Measurements from ENCODE around the gene LHFPL6. TPM values are rescaled to one million over a fixed set of nuclear protein-coding genes. Genes with fewer than 3 reads are reported as not detected.

The LHFPL6 gene
- total and polyA plus RNA-seq, 2 experiments from 2014 or later = 7.8 to 9.5 TPM

DNA sequence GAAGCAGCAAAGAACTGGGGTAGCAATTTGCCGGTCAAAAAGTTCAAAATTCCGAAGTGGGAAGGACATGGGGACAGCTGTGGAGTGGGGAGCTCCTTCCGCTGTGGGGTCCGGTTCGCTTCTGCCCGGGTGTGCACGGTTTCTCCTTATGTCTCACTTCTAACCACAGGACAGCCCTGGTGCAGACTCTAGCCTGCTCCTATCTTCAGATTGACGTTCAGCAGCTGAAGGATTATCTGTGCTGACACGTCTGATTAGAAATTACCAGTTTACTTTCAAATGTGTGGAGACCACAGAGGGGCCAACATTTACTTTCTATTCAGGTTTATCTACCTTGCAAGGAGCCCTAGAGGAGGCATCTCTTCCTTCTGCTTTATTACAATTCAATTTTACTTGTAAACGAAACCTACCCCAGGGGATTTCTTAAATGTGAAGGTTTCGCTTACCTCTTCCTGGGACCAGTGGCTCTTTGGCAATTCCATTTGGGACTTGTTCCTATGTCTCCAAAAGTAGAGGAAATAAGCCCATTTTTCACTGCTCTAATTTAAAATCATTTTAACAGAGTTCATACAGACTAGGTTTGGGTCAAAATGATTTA, 27.3 kb downstream of the LHFPL6 start:
- TF ChIP-seq, protein P1, sequence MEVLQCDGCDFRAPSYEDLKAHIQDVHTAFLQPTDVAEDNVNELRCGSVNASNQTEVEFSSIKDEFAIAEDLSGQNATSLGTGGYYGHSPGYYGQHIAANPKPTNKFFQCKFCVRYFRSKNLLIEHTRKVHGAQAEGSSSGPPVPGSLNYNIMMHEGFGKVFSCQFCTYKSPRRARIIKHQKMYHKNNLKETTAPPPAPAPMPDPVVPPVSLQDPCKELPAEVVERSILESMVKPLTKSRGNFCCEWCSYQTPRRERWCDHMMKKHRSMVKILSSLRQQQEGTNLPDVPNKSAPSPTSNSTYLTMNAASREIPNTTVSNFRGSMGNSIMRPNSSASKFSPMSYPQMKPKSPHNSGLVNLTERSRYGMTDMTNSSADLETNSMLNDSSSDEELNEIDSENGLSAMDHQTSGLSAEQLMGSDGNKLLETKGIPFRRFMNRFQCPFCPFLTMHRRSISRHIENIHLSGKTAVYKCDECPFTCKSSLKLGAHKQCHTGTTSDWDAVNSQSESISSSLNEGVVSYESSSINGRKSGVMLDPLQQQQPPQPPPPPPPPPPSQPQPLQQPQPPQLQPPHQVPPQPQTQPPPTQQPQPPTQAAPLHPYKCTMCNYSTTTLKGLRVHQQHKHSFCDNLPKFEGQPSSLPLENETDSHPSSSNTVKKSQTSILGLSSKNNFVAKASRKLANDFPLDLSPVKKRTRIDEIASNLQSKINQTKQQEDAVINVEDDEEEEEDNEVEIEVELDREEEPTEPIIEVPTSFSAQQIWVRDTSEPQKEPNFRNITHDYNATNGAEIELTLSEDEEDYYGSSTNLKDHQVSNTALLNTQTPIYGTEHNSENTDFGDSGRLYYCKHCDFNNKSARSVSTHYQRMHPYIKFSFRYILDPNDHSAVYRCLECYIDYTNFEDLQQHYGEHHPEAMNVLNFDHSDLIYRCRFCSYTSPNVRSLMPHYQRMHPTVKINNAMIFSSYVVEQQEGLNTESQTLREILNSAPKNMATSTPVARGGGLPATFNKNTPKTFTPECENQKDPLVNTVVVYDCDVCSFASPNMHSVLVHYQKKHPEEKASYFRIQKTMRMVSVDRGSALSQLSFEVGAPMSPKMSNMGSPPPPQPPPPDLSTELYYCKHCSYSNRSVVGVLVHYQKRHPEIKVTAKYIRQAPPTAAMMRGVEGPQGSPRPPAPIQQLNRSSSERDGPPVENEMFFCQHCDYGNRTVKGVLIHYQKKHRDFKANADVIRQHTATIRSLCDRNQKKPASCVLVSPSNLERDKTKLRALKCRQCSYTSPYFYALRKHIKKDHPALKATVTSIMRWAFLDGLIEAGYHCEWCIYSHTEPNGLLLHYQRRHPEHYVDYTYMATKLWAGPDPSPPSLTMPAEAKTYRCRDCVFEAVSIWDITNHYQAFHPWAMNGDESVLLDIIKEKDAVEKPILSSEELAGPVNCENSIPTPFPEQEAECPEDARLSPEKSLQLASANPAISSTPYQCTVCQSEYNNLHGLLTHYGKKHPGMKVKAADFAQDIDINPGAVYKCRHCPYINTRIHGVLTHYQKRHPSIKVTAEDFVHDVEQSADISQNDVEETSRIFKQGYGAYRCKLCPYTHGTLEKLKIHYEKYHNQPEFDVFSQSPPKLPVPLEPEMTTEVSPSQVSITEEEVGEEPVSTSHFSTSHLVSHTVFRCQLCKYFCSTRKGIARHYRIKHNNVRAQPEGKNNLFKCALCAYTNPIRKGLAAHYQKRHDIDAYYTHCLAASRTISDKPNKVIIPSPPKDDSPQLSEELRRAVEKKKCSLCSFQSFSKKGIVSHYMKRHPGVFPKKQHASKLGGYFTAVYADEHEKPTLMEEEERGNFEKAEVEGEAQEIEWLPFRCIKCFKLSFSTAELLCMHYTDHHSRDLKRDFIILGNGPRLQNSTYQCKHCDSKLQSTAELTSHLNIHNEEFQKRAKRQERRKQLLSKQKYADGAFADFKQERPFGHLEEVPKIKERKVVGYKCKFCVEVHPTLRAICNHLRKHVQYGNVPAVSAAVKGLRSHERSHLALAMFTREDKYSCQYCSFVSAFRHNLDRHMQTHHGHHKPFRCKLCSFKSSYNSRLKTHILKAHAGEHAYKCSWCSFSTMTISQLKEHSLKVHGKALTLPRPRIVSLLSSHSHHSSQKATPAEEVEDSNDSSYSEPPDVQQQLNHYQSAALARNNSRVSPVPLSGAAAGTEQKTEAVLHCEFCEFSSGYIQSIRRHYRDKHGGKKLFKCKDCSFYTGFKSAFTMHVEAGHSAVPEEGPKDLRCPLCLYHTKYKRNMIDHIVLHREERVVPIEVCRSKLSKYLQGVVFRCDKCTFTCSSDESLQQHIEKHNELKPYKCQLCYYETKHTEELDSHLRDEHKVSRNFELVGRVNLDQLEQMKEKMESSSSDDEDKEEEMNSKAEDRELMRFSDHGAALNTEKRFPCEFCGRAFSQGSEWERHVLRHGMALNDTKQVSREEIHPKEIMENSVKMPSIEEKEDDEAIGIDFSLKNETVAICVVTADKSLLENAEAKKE (CRISPR knock-in tag; IDR thresholded peaks at IDR 0.05) = no peak
- no peak for TF ChIP-seq EZH2phosphoT487 (IDR thresholded peaks at IDR 0.05; ENCODE audit: unreplicated experiment)
- no peak for TF ChIP-seq NANOG (IDR thresholded peaks at IDR 0.05; ENCODE audit: borderline replicate concordance)
- no peak for TF ChIP-seq JUNB (IDR thresholded peaks at IDR 0.05; ENCODE audit: unreplicated experiment)
- TF ChIP-seq, protein P2, sequence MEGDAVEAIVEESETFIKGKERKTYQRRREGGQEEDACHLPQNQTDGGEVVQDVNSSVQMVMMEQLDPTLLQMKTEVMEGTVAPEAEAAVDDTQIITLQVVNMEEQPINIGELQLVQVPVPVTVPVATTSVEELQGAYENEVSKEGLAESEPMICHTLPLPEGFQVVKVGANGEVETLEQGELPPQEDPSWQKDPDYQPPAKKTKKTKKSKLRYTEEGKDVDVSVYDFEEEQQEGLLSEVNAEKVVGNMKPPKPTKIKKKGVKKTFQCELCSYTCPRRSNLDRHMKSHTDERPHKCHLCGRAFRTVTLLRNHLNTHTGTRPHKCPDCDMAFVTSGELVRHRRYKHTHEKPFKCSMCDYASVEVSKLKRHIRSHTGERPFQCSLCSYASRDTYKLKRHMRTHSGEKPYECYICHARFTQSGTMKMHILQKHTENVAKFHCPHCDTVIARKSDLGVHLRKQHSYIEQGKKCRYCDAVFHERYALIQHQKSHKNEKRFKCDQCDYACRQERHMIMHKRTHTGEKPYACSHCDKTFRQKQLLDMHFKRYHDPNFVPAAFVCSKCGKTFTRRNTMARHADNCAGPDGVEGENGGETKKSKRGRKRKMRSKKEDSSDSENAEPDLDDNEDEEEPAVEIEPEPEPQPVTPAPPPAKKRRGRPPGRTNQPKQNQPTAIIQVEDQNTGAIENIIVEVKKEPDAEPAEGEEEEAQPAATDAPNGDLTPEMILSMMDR (conservative IDR thresholded peaks at IDR 0.05; ENCODE audit: low read depth in 2 of 2) = no peak
- no peak for TF ChIP-seq EZH2 (IDR thresholded peaks at IDR 0.05; ENCODE audit: low read depth, unreplicated experiment)
- Histone ChIP-seq H3K36me3 (ENCODE audit: insufficient read depth) (no peaks in the 10 kb centered on the region), H3K4me1 (ENCODE audit: insufficient read depth) (peaks cover 24% of the 10 kb centered on the region), H3K27ac (ENCODE audit: low read depth) (no peak overlapping the region), H3K79me2 (replicated peaks; ENCODE audit: insufficient read depth) (no peaks in the 10 kb centered on the region), H2AFZ (peak overlapping the region; percentile 90), H3K4me2 (0 out of 2 replicates have a peak overlapping the region, but pooled peaks have one; percentile 29), H3K9me2 (ENCODE audit: insufficient read depth) (no peaks in the 10 kb centered on the region), H4K20me1 (replicated peaks; ENCODE audit: insufficient read depth) (no peaks in the 10 kb centered on the region), H3K4me3 (no peak overlapping the region), H3K27me3 (ENCODE audit: insufficient read depth) (no peaks in the 10 kb centered on the region), H3F3A (replicated peaks; ENCODE audit: low read depth) (no peaks in the 10 kb centered on the region)
- no peak overlapping the region for H3K27ac Mint-ChIP-seq
- no peaks in the 10 kb centered on the region; the same call in 2 of the 3 replicates for H3K36me3 Mint-ChIP-seq (ENCODE audit: low read depth)
- no peak overlapping the region for H3K4me3 Mint-ChIP-seq
- peaks cover 25% of the 10 kb centered on the region for H3K4me1 Mint-ChIP-seq
- DNase-seq (ENCODE audit: low spot score) (no peak), ATAC-seq (no peak)
- H3K9me3 Mint-ChIP-seq = peaks cover 4% of the 10 kb centered on the region; the same call in 2 of the 3 replicates
- peaks cover 6% of the 10 kb centered on the region for H3K27me3 Mint-ChIP-seq (ENCODE audit: insufficient read depth, low read depth, poor library complexity)

Measured in GM23338 (cell line).